Karpas-422 (cell line): ENCODE measurements around the gene ZNF385D. TPM values are rescaled to one million over a fixed set of nuclear protein-coding genes. Genes with fewer than 3 reads are reported as not detected.

Experiments used
- DNase-seq: peaks from one replicate; pipeline ENCODE4 v3.0.0-alpha.2; 2015
- H2AFZ ChIP-seq: fragments of 200-600 bp; sonication (generic); 2 replicates; pipeline ENCODE4 v1.6.1; 2014; ENCODE audit warnings: antibody characterized with exemption, low read length, mixed read lengths
- H3K27ac ChIP-seq: fragments of 200-600 bp; sonication (generic); 2 replicates; pipeline ENCODE4 v1.5.1; 2014; ENCODE audit warnings: mild to moderate bottlenecking, low read length, moderate library complexity
- H3K27me3 ChIP-seq: fragments of 200-600 bp; sonication (generic); 2 replicates; pipeline ENCODE4 v1.6.1; 2014; ENCODE audit warnings: low read length, mixed read lengths
- H3K36me3 ChIP-seq: fragments of 200-600 bp; sonication (generic); 2 replicates; pipeline ENCODE4 v1.6.1; 2014; ENCODE audit warnings: low read length, mixed read lengths; ENCODE audit not compliant: insufficient read depth
- H3K4me1 ChIP-seq: fragments of 200-600 bp; sonication (generic); 2 replicates; pipeline ENCODE4 v1.6.1; 2014; ENCODE audit warnings: mild to moderate bottlenecking, low read length, mixed read lengths
- H3K4me2 ChIP-seq: fragments of 200-600 bp; sonication (generic); 2 replicates; pipeline ENCODE4 v1.6.1; 2014; ENCODE audit warnings: low read length, low read depth, mild to moderate bottlenecking; ENCODE audit not compliant: poor library complexity, severe bottlenecking
- H3K4me3 ChIP-seq: fragments of 200-600 bp; sonication (generic); 2 replicates; pipeline ENCODE4 v1.5.1; 2014; ENCODE audit warnings: mild to moderate bottlenecking, antibody characterized with exemption, low read length, mixed read lengths
- H3K79me2 ChIP-seq: fragments of 200-600 bp; sonication (generic); 2 replicates; pipeline ENCODE4 v1.6.1; 2014; ENCODE audit warnings: mild to moderate bottlenecking, low read length, mixed read lengths
- H3K9ac ChIP-seq: fragments of 200-600 bp; sonication (generic); 2 replicates; pipeline ENCODE4 v1.6.0; 2014; ENCODE audit warnings: low read length
- H3K9me2 ChIP-seq: fragments of 200-600 bp; sonication (generic), shearing (Covaris generic); replicated peaks from 2 replicates; pipeline ENCODE4 v1.6.0; 2014; ENCODE audit warnings: mild to moderate bottlenecking, low read length, moderate library complexity; ENCODE audit not compliant: insufficient read depth
- H3K9me3 ChIP-seq: fragments of 300-700, 200-600 bp; sonication (generic); 2 replicates; pipeline ENCODE4 v1.6.1; 2014; ENCODE audit warnings: low read length, mixed read lengths
- H4K20me1 ChIP-seq: fragments of 200-600 bp; sonication (generic); 2 replicates; pipeline ENCODE4 v1.6.1; 2014; ENCODE audit warnings: mild to moderate bottlenecking, antibody characterized with exemption, low read length, low read depth; ENCODE audit not compliant: insufficient read depth
- total RNA-seq: library from RNA; depleted of rRNA; stranded (reverse); fragments of >200 nt; shearing (Covaris generic); gene quantifications from 2 replicates; pipeline ENCODE4 v1.2.3, GENCODE V29; 2014; ENCODE audit warnings: low replicate concordance

The ZNF385D gene
- total RNA-seq, 1 experiment from 2014 or later: not detected

DNA sequence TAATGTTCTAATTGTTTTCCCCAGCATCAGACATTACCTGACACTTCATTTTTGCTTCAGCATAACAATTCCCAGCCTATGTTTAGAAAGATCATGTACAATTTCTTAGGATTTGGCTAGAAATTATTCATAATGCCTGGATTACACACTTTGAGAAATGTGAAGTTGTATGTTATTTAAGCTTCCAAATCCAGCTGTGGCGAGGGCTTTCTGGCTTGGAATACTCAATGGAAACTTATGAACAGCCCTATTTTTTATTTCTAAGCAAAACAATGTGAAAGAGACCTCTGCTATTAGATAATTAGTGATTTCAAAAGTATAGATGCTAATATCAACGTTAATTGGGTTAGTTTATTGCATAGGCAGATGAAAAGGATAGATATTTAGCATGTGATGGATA lies 341.6 kb downstream of the ZNF385D start:
- Histone ChIP-seq H2AFZ (no peak overlapping the region), H3K27ac (no peak overlapping the region), H3K4me1 (no peaks in the 10 kb centered on the region), H3K9ac (no peak overlapping the region), H3K27me3 (no peaks in the 10 kb centered on the region), H3K9me3 (peaks cover 5% of the 10 kb centered on the region), H3K79me2 (no peaks in the 10 kb centered on the region), H3K4me3 (no peak overlapping the region), H3K36me3 (no peaks in the 10 kb centered on the region), H3K9me2 (no peaks in the 10 kb centered on the region), H3K4me2 (no peak overlapping the region), H4K20me1 (no peaks in the 10 kb centered on the region)
- DNase-seq: no peak

DNA sequence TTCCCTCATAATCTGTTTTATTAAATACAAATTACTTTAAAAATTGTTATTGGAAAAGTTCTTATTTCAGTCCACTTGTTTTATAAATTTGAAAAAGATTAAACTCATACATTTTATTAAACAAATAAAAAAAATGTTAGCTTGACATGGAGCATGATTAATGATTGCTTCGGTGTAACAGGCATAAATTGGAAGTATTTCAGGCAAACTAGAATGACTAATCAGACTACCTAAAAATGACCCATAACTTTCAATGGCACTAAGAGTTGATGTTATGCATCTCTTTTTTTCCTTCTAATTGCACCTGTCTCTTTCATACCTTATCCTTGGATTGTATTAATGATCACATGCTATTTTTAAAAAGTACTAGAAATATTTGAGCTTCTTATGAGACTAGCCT lies 343.3 kb downstream of the ZNF385D start:
- Histone ChIP-seq H3K9me2 (no peaks in the 10 kb centered on the region), H3K9me3 (peaks cover 8% of the 10 kb centered on the region; the same call in 1 of the 2 replicates), H3K36me3 (no peaks in the 10 kb centered on the region), H3K9ac (no peak overlapping the region), H3K4me2 (no peak overlapping the region), H4K20me1 (no peaks in the 10 kb centered on the region), H2AFZ (no peak overlapping the region), H3K4me3 (no peak overlapping the region), H3K4me1 (no peaks in the 10 kb centered on the region), H3K27me3 (no peaks in the 10 kb centered on the region), H3K27ac (no peak overlapping the region), H3K79me2 (no peaks in the 10 kb centered on the region)
- no peak for DNase-seq

- no peak overlapping the region for H3K27ac ChIP-seq
- H3K9me2 ChIP-seq: no peaks in the 10 kb centered on the region
- H3K4me1 ChIP-seq: no peaks in the 10 kb centered on the region
- H4K20me1 ChIP-seq: no peaks in the 10 kb centered on the region
- no peak overlapping the region for H3K4me3 ChIP-seq
- DNase-seq: no peak
- no peaks in the 10 kb centered on the region for H3K27me3 ChIP-seq
- H3K4me2 ChIP-seq: no peak overlapping the region
- no peak overlapping the region for H3K9ac ChIP-seq
- no peaks in the 10 kb centered on the region for H3K36me3 ChIP-seq
- H2AFZ ChIP-seq: no peak overlapping the region
- H3K9me3 ChIP-seq: peaks cover 8% of the 10 kb centered on the region; the same call in 1 of the 2 replicates
- no peaks in the 10 kb centered on the region for H3K79me2 ChIP-seq
Observed at GRCh38 chr3:21405671-21406667, 345.0 kb downstream of the ZNF385D start.

DNA sequence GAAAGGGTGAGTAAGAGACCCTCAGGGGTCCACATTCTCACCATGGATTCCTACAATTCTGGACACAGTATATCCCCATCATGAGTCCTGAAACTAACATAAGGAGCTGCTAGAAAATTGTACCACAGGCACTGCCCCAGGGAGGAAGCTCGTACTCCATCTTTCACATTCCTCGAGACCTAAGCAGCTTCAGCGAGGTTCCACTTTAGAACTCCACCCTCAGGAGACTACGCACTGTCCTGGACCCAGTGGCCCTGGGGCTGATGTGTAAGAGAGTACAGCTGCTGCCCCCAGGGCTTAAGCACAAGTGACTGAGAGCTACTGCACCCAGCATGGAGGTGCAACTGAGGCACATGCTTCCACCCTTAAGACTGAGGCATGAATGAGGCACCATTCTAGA lies 352.5 kb downstream of the ZNF385D start:
- no peaks in the 10 kb centered on the region for H4K20me1 ChIP-seq
- no peak overlapping the region for H2AFZ ChIP-seq
- no peaks in the 10 kb centered on the region for H3K4me1 ChIP-seq
- H3K79me2 ChIP-seq: no peaks in the 10 kb centered on the region
- H3K36me3 ChIP-seq: no peaks in the 10 kb centered on the region
- H3K9me2 ChIP-seq: no peaks in the 10 kb centered on the region
- no peak for DNase-seq
- no peaks in the 10 kb centered on the region for H3K27me3 ChIP-seq
- peaks cover 20% of the 10 kb centered on the region for H3K9me3 ChIP-seq
- no peak overlapping the region for H3K27ac ChIP-seq
- no peak overlapping the region for H3K4me2 ChIP-seq
- H3K4me3 ChIP-seq: no peak overlapping the region
- H3K9ac ChIP-seq: no peak overlapping the region

DNA sequence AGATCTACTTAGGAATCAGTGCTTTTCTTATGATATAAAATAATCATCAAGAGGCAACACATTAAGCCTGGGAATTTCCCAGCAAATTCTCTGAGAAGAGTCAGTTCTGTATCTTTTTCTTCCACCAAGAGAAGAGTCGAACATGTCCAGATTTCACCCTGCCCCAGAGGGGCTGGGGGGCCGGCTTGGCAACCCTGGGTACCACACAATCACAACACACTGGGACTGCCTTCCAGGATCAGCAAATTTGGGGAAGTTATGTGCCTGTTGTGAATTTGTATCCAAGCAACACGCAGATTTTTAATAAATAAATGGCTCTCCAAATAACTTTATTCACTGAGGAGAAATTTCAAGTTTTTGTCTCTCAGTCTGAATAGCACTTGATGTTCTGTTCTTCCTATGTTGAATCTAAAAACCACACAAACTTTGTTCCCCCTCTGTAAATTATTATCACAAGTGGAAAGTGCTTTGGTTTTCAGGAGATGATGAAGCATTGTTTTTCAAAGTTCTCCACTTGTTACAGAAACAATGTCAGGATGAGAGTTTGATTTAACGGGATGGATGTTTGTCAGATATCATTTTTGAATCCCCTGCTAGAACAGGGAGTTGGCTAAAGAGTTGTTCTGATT lies 357.2 kb downstream of the ZNF385D start:
- H3K9me3 ChIP-seq: peaks cover 13% of the 10 kb centered on the region
- no peaks in the 10 kb centered on the region for H3K79me2 ChIP-seq
- no peaks in the 10 kb centered on the region for H3K27me3 ChIP-seq
- H3K27ac ChIP-seq: no peak overlapping the region
- no peak overlapping the region for H3K4me2 ChIP-seq
- no peak for DNase-seq
- H2AFZ ChIP-seq: no peak overlapping the region
- no peaks in the 10 kb centered on the region for H4K20me1 ChIP-seq
- H3K9me2 ChIP-seq: no peaks in the 10 kb centered on the region
- no peak overlapping the region for H3K4me3 ChIP-seq
- H3K36me3 ChIP-seq: no peaks in the 10 kb centered on the region
- no peaks in the 10 kb centered on the region for H3K4me1 ChIP-seq
- no peak overlapping the region for H3K9ac ChIP-seq

DNA sequence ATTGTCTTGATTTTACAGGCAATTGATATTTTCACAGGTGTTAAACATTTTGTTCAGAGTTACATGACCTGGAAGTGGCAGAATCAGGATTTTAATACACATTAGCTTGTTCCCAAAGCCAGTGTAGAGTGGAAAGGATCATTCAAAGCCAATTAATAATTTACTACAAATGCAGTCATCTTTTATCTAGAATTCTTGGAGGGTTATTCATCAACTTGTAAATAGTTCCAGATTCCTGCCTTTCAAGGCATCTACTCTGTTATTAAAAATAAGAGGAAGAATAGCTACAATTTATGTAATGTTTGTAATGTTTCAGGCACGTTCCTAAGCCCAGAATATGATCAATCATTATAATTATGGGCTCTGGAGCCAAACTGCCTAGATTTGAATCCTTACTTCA lies 358.5 kb downstream of the ZNF385D start:
- Histone ChIP-seq H3K4me2 (no peak overlapping the region), H3K36me3 (no peaks in the 10 kb centered on the region), H3K4me1 (no peaks in the 10 kb centered on the region), H3K27me3 (no peaks in the 10 kb centered on the region), H4K20me1 (no peaks in the 10 kb centered on the region), H3K4me3 (no peak overlapping the region), H3K27ac (no peak overlapping the region), H3K9me2 (no peaks in the 10 kb centered on the region), H2AFZ (no peak overlapping the region), H3K9me3 (peaks cover 7% of the 10 kb centered on the region; the same call in 1 of the 2 replicates), H3K9ac (no peak overlapping the region), H3K79me2 (no peaks in the 10 kb centered on the region)
- DNase-seq: no peak

DNA sequence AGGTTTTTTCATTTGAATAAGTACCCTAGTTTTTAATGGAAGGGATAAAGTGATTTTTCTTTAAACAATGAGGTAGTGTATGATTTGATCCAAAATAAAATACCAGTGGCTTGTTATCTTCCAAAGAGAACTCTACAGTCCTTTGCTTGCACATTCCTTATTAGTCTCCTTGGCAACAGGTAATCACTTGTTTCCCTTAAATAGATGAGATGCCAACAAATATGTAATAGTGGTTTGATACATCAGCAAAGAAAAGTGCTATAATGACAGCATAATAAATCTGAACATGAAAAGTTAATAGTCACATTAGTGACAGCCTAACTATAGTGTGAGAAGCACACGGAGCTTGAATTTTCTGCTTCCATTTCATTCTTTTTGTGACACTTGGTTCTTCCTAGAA lies 360.2 kb downstream of the ZNF385D start:
- H3K79me2 ChIP-seq: no peaks in the 10 kb centered on the region
- no peak overlapping the region for H3K9ac ChIP-seq
- H3K27me3 ChIP-seq: no peaks in the 10 kb centered on the region
- no peak overlapping the region for H2AFZ ChIP-seq
- H3K9me3 ChIP-seq: peaks cover 7% of the 10 kb centered on the region; the same call in 1 of the 2 replicates
- no peaks in the 10 kb centered on the region for H3K9me2 ChIP-seq
- H3K4me1 ChIP-seq: no peaks in the 10 kb centered on the region
- H3K36me3 ChIP-seq: no peaks in the 10 kb centered on the region
- H3K4me2 ChIP-seq: no peak overlapping the region
- no peak for DNase-seq
- H4K20me1 ChIP-seq: no peaks in the 10 kb centered on the region
- H3K27ac ChIP-seq: no peak overlapping the region
- no peak overlapping the region for H3K4me3 ChIP-seq

GRCh38 chr3:21390136-21390535 lies 360.9 kb downstream of the ZNF385D start:
- Histone ChIP-seq H3K4me1 (no peaks in the 10 kb centered on the region), H3K27me3 (no peaks in the 10 kb centered on the region), H3K36me3 (no peaks in the 10 kb centered on the region), H2AFZ (no peak overlapping the region), H3K27ac (no peak overlapping the region), H3K9ac (no peak overlapping the region), H3K4me2 (no peak overlapping the region), H4K20me1 (no peaks in the 10 kb centered on the region), H3K9me3 (peaks cover 7% of the 10 kb centered on the region; the same call in 1 of the 2 replicates), H3K4me3 (no peak overlapping the region), H3K9me2 (no peaks in the 10 kb centered on the region), H3K79me2 (no peaks in the 10 kb centered on the region)
- DNase-seq: no peak
